Aorta (tissue), 5 donors: ENCODE measurements around the gene GALE. TPM values are rescaled to one million over a fixed set of nuclear protein-coding genes. Genes with fewer than 3 reads are reported as not detected.
"Not testable (repeated sequence)": the region's sequence is repeated elsewhere in the genome, so short reads cannot be mapped to it uniquely, and the experiment has no call there.

ENCODE experiments used
- ATAC-seq: fragments of 200-7000 bp; cut with Tn5 transposase; one replicate; pipeline ENCODE4 v1.9.1; 2022; ENCODE audit warnings: moderate library complexity; ENCODE audit not compliant: low FRiP score
- DNase-seq, 2 donors: peaks; one replicate each; pipeline ENCODE4 v3.0.0-alpha.2; 2020
- H3K27ac ChIP-seq, 2 donors: one replicate each; pipeline ENCODE4 v1.5.1; 2013; ENCODE audit warnings: low read length in 2 of 2, mild to moderate bottlenecking in 2 of 2, moderate library complexity in 2 of 2, control low read depth in 1 of 2, inconsistent platforms in 1 of 2, low read depth in 1 of 2
- H3K27me3 ChIP-seq, 2 donors: one replicate each; pipeline ENCODE4 v1.6.1; 2013; ENCODE audit warnings: control low read depth in 1 of 2, low read length in 1 of 2, mild to moderate bottlenecking in 1 of 2, moderate library complexity in 1 of 2; ENCODE audit not compliant: insufficient read depth in 2 of 2, control insufficient read depth in 1 of 2
- H3K36me3 ChIP-seq, 2 donors: one replicate each; pipeline ENCODE4 v1.6.1; 2013; ENCODE audit warnings: control low read depth in 1 of 2, low read length in 1 of 2, mild to moderate bottlenecking in 1 of 2; ENCODE audit not compliant: insufficient read depth in 2 of 2, control insufficient read depth in 1 of 2
- H3K4me1 ChIP-seq, 2 donors: one replicate each; pipeline ENCODE4 v1.6.1; 2013; ENCODE audit warnings: low read length in 2 of 2, control low read depth in 1 of 2, mild to moderate bottlenecking in 1 of 2, moderate library complexity in 1 of 2; ENCODE audit not compliant: insufficient read depth in 2 of 2, control insufficient read depth in 1 of 2
- H3K4me3 ChIP-seq, 2 donors: one replicate each; pipeline ENCODE4 v1.5.1; 2013; ENCODE audit warnings: low read length in 2 of 2, control low read depth in 1 of 2, mild to moderate bottlenecking in 1 of 2
- H3K9me3 ChIP-seq: one replicate; pipeline ENCODE4 v1.6.1; 2013; ENCODE audit warnings: mild to moderate bottlenecking, low read length; ENCODE audit not compliant: control insufficient read depth
- WGBS, 2 donors: extraction: QIAGEN DNeasy Blood & Tissue Kit; methylation state at CpG; one replicate each; pipeline ENCODE4 v1.1.7; 2013; 5-methylcytosine and 5-hydroxymethylcytosine counted together
- intact Hi-C, 2 donors: fragments of 100-400 bp; cut with DNase I; formaldehyde crosslinking; loops; one replicate each; pipeline versions ENCODE4 v1.14.2 to v1.15.0; 2022
- polyA plus RNA-seq, 2 donors: library from polyadenylated mRNA; stranded (reverse); fragments of 200-250 nt; gene quantifications; one replicate each; pipeline ENCODE4 v1.2.3, GENCODE V29; 2013
- total RNA-seq, 2 donors: library from RNA; stranded (reverse); fragmentation: NEBNext Ultra II Directional; extraction: Animal tissue kit (Norgen Biotek cat#: 25700); gene quantifications; one replicate each; pipeline ENCODE4 v1.2.1, GENCODE V29; 2021
- donor health status: healthy with polysubstance abuse.
- donor health status: Bipolar disorder and iron deficiency.
- donor health status: DM: no; HTN: no; CAD: no.
- donor health status: DM: no; HTN: no; CAD: no.
- donor health status: DM: yes; HTN: yes; CAD: no.

The GALE gene
- total and polyA plus RNA-seq, 4 donors, result 9.9 to 23.2 (median 16.1) TPM

DNA sequence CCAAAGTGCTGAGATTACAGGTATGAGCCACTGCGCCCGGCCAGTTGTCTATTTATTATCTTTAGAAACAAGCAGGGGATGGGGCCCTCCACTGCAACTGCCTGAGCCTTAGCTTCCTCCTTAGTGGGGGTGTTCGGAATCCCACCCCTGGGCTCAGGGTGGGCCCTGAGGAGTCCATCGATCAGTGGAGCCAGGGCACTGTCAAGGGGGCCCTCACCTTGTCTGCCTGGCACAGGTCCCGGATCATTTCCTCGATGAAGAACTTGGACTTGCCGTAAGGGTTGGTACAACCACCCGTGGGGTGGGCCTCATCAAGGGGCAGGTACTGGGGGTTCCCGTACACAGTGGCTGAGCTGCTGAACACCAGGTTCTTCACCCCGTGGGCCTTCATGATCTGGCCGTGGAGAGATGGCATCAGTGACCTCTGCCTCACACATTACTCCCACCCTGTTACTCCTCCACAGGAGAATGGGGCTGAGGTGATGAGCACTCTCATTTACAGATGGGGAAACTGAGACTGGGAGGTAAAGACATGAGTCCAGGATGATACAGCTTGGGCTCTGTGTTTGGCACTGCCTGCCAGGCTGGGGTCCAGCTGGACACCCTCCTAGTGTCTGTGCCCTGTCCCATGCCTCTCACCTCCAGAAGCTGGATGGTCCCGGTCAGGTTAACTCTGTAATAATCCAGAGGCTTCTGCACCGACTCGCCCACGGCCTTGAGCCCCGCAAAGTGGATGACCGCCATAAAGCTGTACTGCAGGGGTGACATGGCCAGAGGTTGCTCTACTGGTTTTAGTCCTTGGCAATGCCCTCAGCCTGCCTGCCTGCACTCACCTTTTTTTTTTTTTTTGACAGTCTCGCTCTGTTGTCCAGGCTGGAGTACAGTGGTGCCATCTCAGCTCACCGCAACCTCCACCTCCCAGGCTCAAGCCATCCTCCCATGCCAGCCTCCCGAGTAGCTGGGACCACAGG lies 2.8 kb downstream of the GALE start:
- WGBS, 2 donors, result 84% methylated on average over 20 of the region's 20 CpGs
- H3K4me3 ChIP-seq, result no peak overlapping the region
- H3K27ac ChIP-seq, result no peak overlapping the region
- no peaks in the 10 kb centered on the region for H3K36me3 ChIP-seq
- intact Hi-C loops, result no loop called here
- no peak for DNase-seq
- H3K27me3 ChIP-seq, result no peaks in the 10 kb centered on the region
- H3K4me1 ChIP-seq, result peaks cover 0 to 4% of the 10 kb centered on the region in 2 donors
- no peak for ATAC-seq
- no peaks in the 10 kb centered on the region for H3K9me3 ChIP-seq

DNA sequence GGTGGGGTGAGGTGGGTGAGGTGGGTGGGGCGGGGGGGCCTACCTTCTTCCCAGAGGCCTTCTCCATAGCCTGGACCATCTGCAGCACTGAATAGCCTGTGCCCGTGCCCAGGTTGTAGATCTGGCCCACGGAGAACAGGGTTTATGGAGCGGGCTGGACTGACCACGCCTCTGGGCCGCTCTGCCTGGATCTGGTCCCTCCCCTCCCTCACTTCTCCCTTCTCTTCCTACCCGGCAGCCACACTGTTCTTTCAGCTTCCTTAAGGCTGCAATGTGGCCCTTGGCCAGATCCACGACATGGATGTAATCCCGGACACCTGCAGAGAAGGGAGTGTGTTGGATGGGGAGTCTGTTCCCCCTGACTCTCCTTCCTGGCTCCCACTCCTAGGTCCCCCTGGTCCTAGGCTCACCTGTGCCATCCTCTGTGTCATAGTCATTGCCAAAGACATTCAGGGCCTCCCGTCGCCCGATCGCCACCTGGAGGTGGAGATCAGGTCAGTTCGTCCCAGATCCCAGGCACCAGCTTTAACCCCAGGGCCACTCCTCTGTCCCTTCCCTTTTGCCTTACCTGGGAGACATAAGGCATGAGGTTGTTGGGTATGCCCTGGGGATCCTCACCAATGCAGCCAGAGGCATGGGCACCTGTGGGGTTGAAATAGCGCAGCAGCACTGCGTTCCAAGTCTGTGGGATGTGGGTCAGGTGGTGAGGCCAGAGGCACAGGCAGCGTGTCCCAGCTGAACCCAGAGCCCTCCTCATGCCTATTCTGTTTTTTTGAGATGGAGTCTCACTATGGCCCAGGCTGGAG lies 3.9 kb downstream of the GALE start:
- intact Hi-C loops, result no loop called here

DNA sequence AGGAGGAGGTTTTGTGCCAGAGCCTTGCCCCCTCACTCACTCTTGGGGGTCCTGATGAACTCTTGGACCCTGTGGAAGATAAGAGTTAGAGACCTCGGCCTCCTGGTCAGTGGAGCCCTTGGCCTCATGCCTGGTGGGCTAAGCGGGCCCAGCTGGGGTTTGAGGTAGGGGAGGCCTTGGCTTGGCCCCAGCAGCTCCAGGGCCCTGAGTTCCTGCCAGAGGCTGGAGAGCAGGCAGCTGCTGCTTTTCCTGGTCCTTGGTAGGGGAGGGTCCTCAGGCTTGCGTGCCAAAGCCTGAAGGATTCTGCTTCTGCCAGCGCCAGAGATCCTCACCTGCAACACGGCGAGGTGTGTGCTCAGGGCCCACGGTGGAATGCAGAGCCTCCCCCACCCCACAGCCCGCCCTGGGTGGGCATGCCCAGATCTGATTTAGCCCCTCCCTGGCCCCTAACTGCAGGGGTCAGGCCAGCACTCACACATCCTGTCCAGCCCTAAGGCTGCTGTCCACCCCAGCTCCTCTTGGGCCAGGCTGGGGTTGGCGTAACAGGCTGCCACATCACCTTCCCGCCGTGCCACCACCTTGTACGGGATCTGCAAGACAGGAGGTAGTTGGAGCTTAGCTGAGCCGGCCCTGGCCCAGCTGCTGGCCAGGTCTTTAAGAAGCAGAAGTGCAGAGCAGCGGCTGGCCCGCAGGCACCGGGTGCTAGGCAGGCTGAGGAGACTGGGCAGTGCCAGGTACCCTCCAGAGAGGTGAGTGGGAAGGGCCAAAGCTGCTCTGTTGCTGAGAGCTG lies 4.7 kb downstream of the GALE start:
- H3K4me1 ChIP-seq, result peaks cover 0 to 4% of the 10 kb centered on the region in 2 donors
- no peaks in the 10 kb centered on the region for H3K9me3 ChIP-seq
- intact Hi-C loops, result no loop called here
- 79 to 80% methylated on average over 15 to 16 of the region's 16 CpGs for WGBS, 2 donors
- no peaks in the 10 kb centered on the region for H3K27me3 ChIP-seq
- H3K27ac ChIP-seq, result no peak overlapping the region
- no peaks in the 10 kb centered on the region for H3K36me3 ChIP-seq
- no peak for DNase-seq
- ATAC-seq, result no peak
- no peak overlapping the region for H3K4me3 ChIP-seq

More for the DNA sequence above, 3.9 kb downstream of the GALE start:
- ATAC-seq, result no peak
- no peak for DNase-seq
- no peak overlapping the region for H3K4me3 ChIP-seq
- no peaks in the 10 kb centered on the region for H3K36me3 ChIP-seq
- H3K27me3 ChIP-seq, result no peaks in the 10 kb centered on the region
- 67 to 70% methylated on average over 17 of the region's 17 CpGs for WGBS, 2 donors
- peaks cover 0 to 4% of the 10 kb centered on the region in 2 donors for H3K4me1 ChIP-seq
- no peak overlapping the region for H3K27ac ChIP-seq
- H3K9me3 ChIP-seq, result no peaks in the 10 kb centered on the region

DNA sequence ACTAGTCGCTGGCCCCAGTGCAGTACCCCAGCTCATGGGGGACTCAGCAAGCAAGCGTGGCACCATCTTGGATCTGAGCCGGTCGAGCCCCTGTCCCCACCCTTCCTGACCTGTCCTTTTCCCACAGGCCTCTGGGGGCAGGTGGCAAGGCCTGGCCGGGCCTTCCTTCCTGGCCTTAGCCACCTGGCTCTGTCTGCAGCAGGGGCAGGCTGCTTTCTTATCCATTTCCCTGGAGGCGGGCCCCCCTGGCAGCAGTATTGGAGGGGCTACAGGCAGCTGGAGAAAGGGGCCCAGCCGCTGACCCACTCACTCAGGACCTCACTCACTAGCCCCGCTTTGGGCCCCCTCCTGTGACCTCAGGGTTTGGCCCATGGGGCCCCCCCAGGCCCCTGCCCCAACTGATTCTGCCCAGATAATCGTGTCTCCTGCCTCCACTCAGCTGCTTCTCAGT lies 5.8 kb downstream of the GALE start:
- intact Hi-C loops, ATAC-seq, H3K4me1 ChIP-seq, H3K4me3 ChIP-seq, H3K27me3 ChIP-seq, DNase-seq, H3K36me3 ChIP-seq, H3K9me3 ChIP-seq, H3K27ac ChIP-seq: not testable (repeated sequence)
- 65 to 80% methylated on average over 8 to 9 of the region's 9 CpGs for WGBS, 2 donors

- 65 to 73% methylated on average over 20 to 21 of the region's 21 CpGs for WGBS, 2 donors
- Histone ChIP-seq H3K4me1 (no peaks in the 10 kb centered on the region), H3K4me3 (no peak overlapping the region), H3K27me3 (no peaks in the 10 kb centered on the region), H3K36me3 (no peaks in the 10 kb centered on the region), H3K9me3 (no peaks in the 10 kb centered on the region), H3K27ac (no peak overlapping the region)
- ATAC-seq (no peak), DNase-seq (no peak)
- intact Hi-C loops, result no loop called here
Observed at GRCh38 chr1:23793861-23794731, 6.5 kb downstream of the GALE start.

DNA sequence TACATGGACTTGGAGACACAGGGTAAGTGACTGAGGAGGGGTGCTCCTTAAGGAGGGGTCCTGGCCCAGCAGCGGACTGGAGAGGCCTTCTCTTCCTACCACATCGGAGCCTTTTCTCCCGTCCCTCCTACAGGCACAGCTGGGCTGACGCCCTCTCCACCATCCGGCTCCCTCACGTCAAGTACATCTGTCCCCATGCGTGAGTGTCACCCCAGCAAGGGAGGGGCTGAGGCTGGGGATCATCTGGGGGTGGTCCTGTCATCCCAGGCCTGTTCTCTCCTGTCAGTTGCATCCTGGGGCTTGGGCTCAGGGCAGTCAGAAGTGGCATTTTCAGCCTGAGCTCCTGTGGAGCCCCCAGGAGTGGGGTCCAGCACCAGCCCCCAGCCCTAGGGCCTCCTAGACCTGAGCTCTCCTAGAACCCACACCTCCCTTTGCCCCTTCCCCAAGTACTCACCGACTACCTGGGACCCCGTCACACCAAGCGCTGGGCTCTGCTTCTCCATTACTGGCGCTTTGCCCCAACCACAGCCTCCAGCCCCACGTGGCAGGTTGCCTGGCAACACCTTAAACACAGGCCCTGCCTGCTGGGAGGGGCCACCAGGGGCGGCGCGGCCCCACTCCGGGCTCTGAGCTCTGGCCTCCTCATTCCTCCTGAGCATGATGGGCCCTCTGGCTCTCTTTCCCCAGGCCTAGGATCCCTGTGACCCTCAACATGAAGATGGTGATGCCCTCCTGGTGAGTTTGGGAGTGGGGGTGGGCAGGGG lies 7.4 kb downstream of the GALE start:
- H3K9me3 ChIP-seq, result no peaks in the 10 kb centered on the region
- no peaks in the 10 kb centered on the region for H3K27me3 ChIP-seq
- H3K36me3 ChIP-seq, result no peaks in the 10 kb centered on the region
- H3K4me3 ChIP-seq, result no peak overlapping the region
- 56 to 58% methylated on average over 16 of the region's 16 CpGs for WGBS, 2 donors
- DNase-seq (no peak), ATAC-seq (no peak)
- no peaks in the 10 kb centered on the region for H3K4me1 ChIP-seq
- H3K27ac ChIP-seq, result no peak overlapping the region
- intact Hi-C loops, result no loop called here

- Histone ChIP-seq H3K4me1 (no peaks in the 10 kb centered on the region), H3K4me3 (no peak overlapping the region), H3K27me3 (no peaks in the 10 kb centered on the region), H3K36me3 (peaks cover 0 to 3% of the 10 kb centered on the region in 2 donors), H3K9me3 (no peaks in the 10 kb centered on the region), H3K27ac (no peak overlapping the region)
- intact Hi-C loops, result no loop called here
- whole genome bisulfite sequencing, 2 donors, result 59 to 61% methylated on average over 19 of the region's 19 CpGs
- DNase-seq, result no peak
- no peak for ATAC-seq
Observed at GRCh38 chr1:23792151-23792945, 8.2 kb downstream of the GALE start.
